Activated naive CD4-positive, alpha-beta T cell treated with anti-CD3 and anti-CD28 coated beads, Interleukin-2, amount 10 ng/mL, durations not matched to agents 7 days and 5 days (primary cell): ENCODE measurements around the gene LTBP1.

Source experiments
- CTCF ChIA-PET: fragments of 350-600 bp; sonication (Branson Sonifier 250); formaldehyde crosslinking; loops from one replicate; lab custom pipeline; 2021; ENCODE audit warnings: antibody characterized with exemption; lab: Charles Lee
- DNase-seq: peaks from one replicate; pipeline ENCODE4 v3.0.0-alpha.2; 2020
- H3K27ac Mint-ChIP-seq: one replicate; pipeline ENCODE4 v1.8.0; 2021; ENCODE audit warnings: mild to moderate bottlenecking, moderate library complexity, mixed read lengths
- H3K27me3 Mint-ChIP-seq: one replicate; pipeline ENCODE4 v1.8.0; 2021; ENCODE audit warnings: mild to moderate bottlenecking, mixed read lengths
- H3K36me3 Mint-ChIP-seq: one replicate; pipeline ENCODE4 v1.8.0; 2021; ENCODE audit warnings: mixed read lengths
- H3K4me1 Mint-ChIP-seq: one replicate; pipeline ENCODE4 v1.8.0; 2021; ENCODE audit warnings: mixed read lengths
- H3K4me3 Mint-ChIP-seq: one replicate; pipeline ENCODE4 v1.8.0; 2021; ENCODE audit warnings: mild to moderate bottlenecking, moderate library complexity, mixed read lengths
- H3K9me3 Mint-ChIP-seq: one replicate; pipeline ENCODE4 v1.8.0; 2021; ENCODE audit warnings: mixed read lengths

LTBP1 gene

GRCh38 chr2:32941944-32942690 is 4.6 kb upstream of the LTBP1 start:
- no peak overlapping the region for H3K4me3 Mint-ChIP-seq
- H3K27ac Mint-ChIP-seq, result no peak overlapping the region
- no peaks in the 10 kb centered on the region for H3K4me1 Mint-ChIP-seq
- no peaks in the 10 kb centered on the region for H3K36me3 Mint-ChIP-seq
- CTCF ChIA-PET, result no interaction called here
- no peak for DNase-seq
- H3K27me3 Mint-ChIP-seq, result peaks cover 27% of the 10 kb centered on the region
- H3K9me3 Mint-ChIP-seq, result no peaks in the 10 kb centered on the region

GRCh38 chr2:32942793-32943485 is 3.8 kb upstream of the LTBP1 start:
- no peak for DNase-seq
- peaks cover 31% of the 10 kb centered on the region for H3K27me3 Mint-ChIP-seq
- no peak overlapping the region for H3K4me3 Mint-ChIP-seq
- peaks cover 2% of the 10 kb centered on the region for H3K4me1 Mint-ChIP-seq
- H3K27ac Mint-ChIP-seq, result no peak overlapping the region
- CTCF ChIA-PET, result no interaction called here
- no peaks in the 10 kb centered on the region for H3K36me3 Mint-ChIP-seq
- H3K9me3 Mint-ChIP-seq, result no peaks in the 10 kb centered on the region

GRCh38 chr2:32945286-32945685 is 1.5 kb upstream of the LTBP1 start:
- H3K27me3 Mint-ChIP-seq, result peaks cover 54% of the 10 kb centered on the region
- no peak overlapping the region for H3K27ac Mint-ChIP-seq
- no peak for DNase-seq
- CTCF ChIA-PET, result interaction anchor here (0.6 to 1.3 kb wide), 3 partner anchors 107 to 638 kb away, joined by 3 to 4 read pairs (median 3); no protein-coding TSS in a partner anchor
- no peaks in the 10 kb centered on the region for H3K36me3 Mint-ChIP-seq
- H3K9me3 Mint-ChIP-seq, result no peaks in the 10 kb centered on the region
- no peak overlapping the region for H3K4me3 Mint-ChIP-seq
- H3K4me1 Mint-ChIP-seq, result peaks cover 5% of the 10 kb centered on the region

GRCh38 chr2:32947076-32947483 is 327 bp downstream of the LTBP1 start:
- Mint-ChIP-seq H3K27ac (no peak overlapping the region), H3K27me3 (peaks cover 64% of the 10 kb centered on the region), H3K4me1 (peaks cover 5% of the 10 kb centered on the region), H3K4me3 (no peak overlapping the region), H3K36me3 (no peaks in the 10 kb centered on the region), H3K9me3 (no peaks in the 10 kb centered on the region)
- DNase-seq, result no peak
- CTCF ChIA-PET, result no interaction called here

- DNase-seq, result peak; percentile 64
- peaks cover 62% of the 10 kb centered on the region for H3K27me3 Mint-ChIP-seq
- no peaks in the 10 kb centered on the region for H3K36me3 Mint-ChIP-seq
- peaks cover 5% of the 10 kb centered on the region for H3K4me1 Mint-ChIP-seq
- CTCF ChIA-PET, result no interaction called here
- no peaks in the 10 kb centered on the region for H3K9me3 Mint-ChIP-seq
- H3K4me3 Mint-ChIP-seq, result peak overlapping the region; percentile 73
- no peak overlapping the region for H3K27ac Mint-ChIP-seq
Observed at GRCh38 chr2:32947484-32948143, 861 bp downstream of the LTBP1 start.

- no peak for DNase-seq
- Mint-ChIP-seq H3K9me3 (no peaks in the 10 kb centered on the region), H3K4me1 (peaks cover 5% of the 10 kb centered on the region), H3K4me3 (peak overlapping the region; percentile 59), H3K36me3 (no peaks in the 10 kb centered on the region), H3K27me3 (peaks cover 66% of the 10 kb centered on the region), H3K27ac (no peak overlapping the region)
- CTCF ChIA-PET, result no interaction called here
Observed at GRCh38 chr2:32948266-32948665, 1.5 kb downstream of the LTBP1 start.

GRCh38 chr2:32949260-32949659 is 2.5 kb downstream of the LTBP1 start:
- no peak for DNase-seq
- CTCF ChIA-PET, result no interaction called here
- H3K27ac Mint-ChIP-seq, result no peak overlapping the region
- peaks cover 68% of the 10 kb centered on the region for H3K27me3 Mint-ChIP-seq
- no peaks in the 10 kb centered on the region for H3K36me3 Mint-ChIP-seq
- no peak overlapping the region for H3K4me3 Mint-ChIP-seq
- no peaks in the 10 kb centered on the region for H3K9me3 Mint-ChIP-seq
- H3K4me1 Mint-ChIP-seq, result peaks cover 5% of the 10 kb centered on the region

GRCh38 chr2:32951672-32952071 is 4.9 kb downstream of the LTBP1 start:
- H3K4me1 Mint-ChIP-seq, result peaks cover 5% of the 10 kb centered on the region
- H3K36me3 Mint-ChIP-seq, result no peaks in the 10 kb centered on the region
- H3K27ac Mint-ChIP-seq, result no peak overlapping the region
- CTCF ChIA-PET, result no interaction called here
- no peaks in the 10 kb centered on the region for H3K9me3 Mint-ChIP-seq
- H3K4me3 Mint-ChIP-seq, result no peak overlapping the region
- no peak for DNase-seq
- H3K27me3 Mint-ChIP-seq, result peaks cover 50% of the 10 kb centered on the region

- no peak for DNase-seq
- H3K36me3 Mint-ChIP-seq, result no peaks in the 10 kb centered on the region
- no peaks in the 10 kb centered on the region for H3K9me3 Mint-ChIP-seq
- no peak overlapping the region for H3K4me3 Mint-ChIP-seq
- H3K27me3 Mint-ChIP-seq, result peaks cover 42% of the 10 kb centered on the region
- CTCF ChIA-PET, result no interaction called here
- H3K4me1 Mint-ChIP-seq, result peaks cover 4% of the 10 kb centered on the region
- H3K27ac Mint-ChIP-seq, result no peak overlapping the region
Observed at GRCh38 chr2:32952761-32953476, 6.2 kb downstream of the LTBP1 start.

GRCh38 chr2:32954206-32954605 is 7.5 kb downstream of the LTBP1 start:
- no peaks in the 10 kb centered on the region for H3K4me1 Mint-ChIP-seq
- CTCF ChIA-PET, result no interaction called here
- H3K36me3 Mint-ChIP-seq, result no peaks in the 10 kb centered on the region
- H3K27ac Mint-ChIP-seq, result no peak overlapping the region
- H3K4me3 Mint-ChIP-seq, result no peak overlapping the region
- H3K9me3 Mint-ChIP-seq, result no peaks in the 10 kb centered on the region
- peaks cover 30% of the 10 kb centered on the region for H3K27me3 Mint-ChIP-seq
- no peak for DNase-seq

GRCh38 chr2:32958821-32959220 is 12.1 kb downstream of the LTBP1 start:
- Mint-ChIP-seq H3K27me3 (no peaks in the 10 kb centered on the region), H3K9me3 (no peaks in the 10 kb centered on the region), H3K27ac (no peak overlapping the region), H3K36me3 (no peaks in the 10 kb centered on the region), H3K4me1 (no peaks in the 10 kb centered on the region), H3K4me3 (no peak overlapping the region)
- CTCF ChIA-PET, result no interaction called here
- no peak for DNase-seq

- no peaks in the 10 kb centered on the region for H3K4me1 Mint-ChIP-seq
- no peak for DNase-seq
- H3K36me3 Mint-ChIP-seq, result no peaks in the 10 kb centered on the region
- no peak overlapping the region for H3K27ac Mint-ChIP-seq
- CTCF ChIA-PET, result interaction anchor here (0.7 kb wide), 1 partner anchor 171 kb away, joined by 4 read pairs; no protein-coding TSS in a partner anchor
- no peaks in the 10 kb centered on the region for H3K9me3 Mint-ChIP-seq
- no peaks in the 10 kb centered on the region for H3K27me3 Mint-ChIP-seq
- no peak overlapping the region for H3K4me3 Mint-ChIP-seq
Observed at GRCh38 chr2:32960238-32960637, 13.5 kb downstream of the LTBP1 start.

GRCh38 chr2:32960647-32961403 is 14.1 kb downstream of the LTBP1 start:
- Mint-ChIP-seq H3K36me3 (no peaks in the 10 kb centered on the region), H3K4me3 (no peak overlapping the region), H3K4me1 (no peaks in the 10 kb centered on the region), H3K27me3 (no peaks in the 10 kb centered on the region), H3K27ac (no peak overlapping the region), H3K9me3 (no peaks in the 10 kb centered on the region)
- DNase-seq, result no peak
- CTCF ChIA-PET, result interaction anchor here (0.7 kb wide), 1 partner anchor 171 kb away, joined by 4 read pairs; no protein-coding TSS in a partner anchor
